Measurements from ENCODE around the gene ALOX15B. TPM values are rescaled to one million over a fixed set of nuclear protein-coding genes. Genes with fewer than 3 reads are reported as not detected.

The ALOX15B gene
- total and polyA plus RNA-seq, 10 of the 15 experiments (the other 5 are each of a cell fraction or from before 2014, with no cell fraction given), result 0.01 TPM; not detected in 9

GRCh38 chr17:8048236-8048635 lies 9.4 kb downstream of the ALOX15B start (continued):
- TF ChIP-seq IRF5 (IDR thresholded peaks at IDR 0.05; ENCODE audit: borderline replicate concordance) (no peak), TCF3 (IDR thresholded peaks at IDR 0.05; ENCODE audit: borderline replicate concordance, insufficient read depth, low read depth, low read length) (no peak)

- ChIA-PET POLR2A (no interaction called here), CTCF (interaction anchor here (3.0 kb wide), 1 partner anchor 9 kb away, joined by 14 read pairs; no protein-coding TSS in a partner anchor), RAD21 (ENCODE audit: unreplicated experiment) (no interaction called here), SMC1A (ENCODE audit: uncharacterized antibody, unreplicated experiment) (no interaction called here)
- in situ Hi-C loops (cut with MboI), result no loop called here
- H3K9ac ChIP-seq (ENCODE audit: control insufficient read depth, insufficient read depth, low read length), result no peak overlapping the region
- no peaks in the 10 kb centered on the region for H3K36me3 ChIP-seq (ENCODE audit: control insufficient read depth in 2 of 2, insufficient read depth in 2 of 2, low read length in 1 of 2)
- ATAC-seq (no peak), FAIRE-seq (no peak), DNase-seq (ENCODE audit: low read depth, low spot score) (no peak)
- no peak overlapping the region for H3K27ac ChIP-seq (ENCODE audit: control insufficient read depth, insufficient read depth)
- no peaks in the 10 kb centered on the region for H3K4me1 ChIP-seq (ENCODE audit: control insufficient read depth, insufficient read depth, low read length)
- no peak overlapping the region for H3K4me2 ChIP-seq (ENCODE audit: control insufficient read depth, insufficient read depth)
- peaks cover 3 to 4% of the 10 kb centered on the region in 2 experiments; a peak in 1 of 4 replicates for H3K27me3 ChIP-seq (replicated peaks in 1 of 2; ENCODE audit: control insufficient read depth in 2 of 2, insufficient read depth in 2 of 2, low read length in 1 of 2)
- no peaks in the 10 kb centered on the region for H4K20me1 ChIP-seq (ENCODE audit: control insufficient read depth, insufficient read depth)
- H2AFZ ChIP-seq (ENCODE audit: control insufficient read depth, low read depth, low read length), result no peak overlapping the region
- intact Hi-C loops (cut with micrococcal nuclease; ENCODE audit: unreplicated experiment), result no loop called here
- no TSS peak for BruUV-seq (replicated peaks)
- 22% methylated on average over 8 of the region's 8 CpGs for WGBS (ENCODE audit: insufficient coverage, insufficient replicate concordance, low lambda C conversion rate, missing lambda C conversion rate)
- H3K4me3 ChIP-seq, result no peak overlapping the region
- H3K9me3 ChIP-seq (replicated peaks; ENCODE audit: control insufficient read depth, insufficient read depth, low read length), result no peaks in the 10 kb centered on the region
- no peaks in the 10 kb centered on the region for H3K79me2 ChIP-seq (ENCODE audit: control insufficient read depth, insufficient read depth, low read length)
- no peak for TF ChIP-seq ZNF207 (IDR thresholded peaks at IDR 0.05; ENCODE audit: borderline replicate concordance)
- TF ChIP-seq, protein P1, sequence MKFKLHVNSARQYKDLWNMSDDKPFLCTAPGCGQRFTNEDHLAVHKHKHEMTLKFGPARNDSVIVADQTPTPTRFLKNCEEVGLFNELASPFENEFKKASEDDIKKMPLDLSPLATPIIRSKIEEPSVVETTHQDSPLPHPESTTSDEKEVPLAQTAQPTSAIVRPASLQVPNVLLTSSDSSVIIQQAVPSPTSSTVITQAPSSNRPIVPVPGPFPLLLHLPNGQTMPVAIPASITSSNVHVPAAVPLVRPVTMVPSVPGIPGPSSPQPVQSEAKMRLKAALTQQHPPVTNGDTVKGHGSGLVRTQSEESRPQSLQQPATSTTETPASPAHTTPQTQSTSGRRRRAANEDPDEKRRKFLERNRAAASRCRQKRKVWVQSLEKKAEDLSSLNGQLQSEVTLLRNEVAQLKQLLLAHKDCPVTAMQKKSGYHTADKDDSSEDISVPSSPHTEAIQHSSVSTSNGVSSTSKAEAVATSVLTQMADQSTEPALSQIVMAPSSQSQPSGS (IDR thresholded peaks at IDR 0.05; ENCODE audit: low read length), result no peak
- no peak for TF ChIP-seq SUZ12 (IDR thresholded peaks at IDR 0.05; ENCODE audit: unreplicated experiment)
- no peak for TF ChIP-seq STAT1 (conservative IDR thresholded peaks at IDR 0.05)
- TF ChIP-seq SREBF1 (IDR thresholded peaks at IDR 0.05; ENCODE audit: low read length), result no peak
Observed at GRCh38 chr17:8048736-8049135, 9.9 kb downstream of the ALOX15B start.
